NCI-H2171 treated with DMSO at 0.1 percent for 48 hours (cell line): ENCODE data around the gene ASCC3.
A peak's percentile ranks its signal among the peaks of the same experiment; 100 is the strongest.
"Not testable (repeated sequence)": the region's sequence is repeated elsewhere in the genome, so short reads cannot be mapped to it uniquely, and the experiment has no call there.

Experiments
- DNase-seq: peaks from one replicate; lab custom pipeline; 2025; lab: John Stamatoyannopoulos, UW

The ASCC3 gene

GRCh38 chr6:100803264-100804045 lies 77.7 kb downstream of the ASCC3 start:
- no peak for DNase-seq

- no peak for DNase-seq
Measured at GRCh38 chr6:100801036-100801435, 80.1 kb downstream of the ASCC3 start.

GRCh38 chr6:100796049-100796823 lies 84.9 kb downstream of the ASCC3 start:
- no peak for DNase-seq

DNA sequence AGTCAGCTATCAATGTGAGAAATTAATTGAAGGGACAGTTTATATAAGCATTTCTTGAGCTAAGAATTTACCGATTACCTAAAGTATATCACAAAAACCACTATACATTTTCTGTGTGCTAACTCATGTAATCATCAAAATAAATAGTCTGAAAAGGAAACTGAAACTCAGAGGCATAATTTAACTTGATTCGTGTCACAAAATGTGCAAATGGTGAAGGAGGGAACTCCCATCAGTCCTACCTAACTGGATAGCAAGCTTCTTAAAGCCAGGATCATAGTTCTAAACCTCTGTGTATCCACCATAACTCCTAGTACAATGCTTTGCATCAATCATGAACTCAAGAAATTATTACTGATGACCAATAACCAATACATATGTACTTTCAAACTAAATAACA lies 91.0 kb downstream of the ASCC3 start:
- DNase-seq = no peak

GRCh38 chr6:100785982-100786381 lies 95.1 kb downstream of the ASCC3 start:
- DNase-seq = no peak

DNA sequence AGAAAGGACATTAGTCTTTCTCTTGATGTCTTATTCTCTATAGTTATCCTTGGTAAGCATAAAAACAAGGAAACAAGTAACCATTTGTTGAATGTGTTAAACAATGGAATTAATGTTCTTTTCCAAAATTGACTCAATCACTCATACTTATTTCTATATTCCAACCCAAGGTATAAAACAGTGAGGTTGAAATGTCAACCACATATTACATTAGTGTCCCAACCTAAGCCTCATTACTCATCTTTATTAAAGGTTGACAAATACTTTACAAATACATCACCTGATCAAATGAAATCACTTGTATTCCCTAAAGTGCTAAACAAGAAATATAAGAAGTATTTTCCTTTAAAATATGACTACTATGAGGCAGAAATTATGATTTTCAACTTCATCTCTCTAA lies 100.5 kb downstream of the ASCC3 start:
- DNase-seq = no peak

- peak; percentile 20 for DNase-seq
Measured at GRCh38 chr6:100775667-100776066, 105.5 kb downstream of the ASCC3 start.

GRCh38 chr6:100774681-100775080 lies 106.4 kb downstream of the ASCC3 start:
- no peak for DNase-seq

- no peak for DNase-seq
Measured at GRCh38 chr6:100768816-100769351, 112.2 kb downstream of the ASCC3 start.

GRCh38 chr6:100763617-100764241 lies 117.4 kb downstream of the ASCC3 start:
- DNase-seq = no peak

DNA sequence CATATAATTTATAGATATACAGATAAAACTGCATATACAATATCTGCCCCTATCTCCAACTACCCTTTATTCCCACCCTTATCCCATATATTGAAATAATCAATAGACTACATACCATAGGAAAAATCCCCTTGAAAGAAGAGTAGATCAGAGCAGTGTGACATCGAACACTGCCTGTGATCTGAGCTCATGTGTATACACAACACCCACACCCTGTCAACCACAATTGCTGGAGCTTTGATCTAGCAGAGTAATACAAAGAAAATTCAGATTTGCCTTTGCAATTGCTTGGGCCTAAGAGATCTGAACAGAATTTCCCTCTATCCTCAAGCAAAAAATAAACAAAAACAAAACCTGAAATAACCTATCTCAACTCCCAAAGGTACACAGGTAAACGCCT lies 119.3 kb downstream of the ASCC3 start:
- no peak for DNase-seq

- DNase-seq = not testable (repeated sequence)
Measured at GRCh38 chr6:100758386-100758785, 122.7 kb downstream of the ASCC3 start.

- no peak for DNase-seq
Measured at GRCh38 chr6:100753421-100753820, 127.7 kb downstream of the ASCC3 start.

DNA sequence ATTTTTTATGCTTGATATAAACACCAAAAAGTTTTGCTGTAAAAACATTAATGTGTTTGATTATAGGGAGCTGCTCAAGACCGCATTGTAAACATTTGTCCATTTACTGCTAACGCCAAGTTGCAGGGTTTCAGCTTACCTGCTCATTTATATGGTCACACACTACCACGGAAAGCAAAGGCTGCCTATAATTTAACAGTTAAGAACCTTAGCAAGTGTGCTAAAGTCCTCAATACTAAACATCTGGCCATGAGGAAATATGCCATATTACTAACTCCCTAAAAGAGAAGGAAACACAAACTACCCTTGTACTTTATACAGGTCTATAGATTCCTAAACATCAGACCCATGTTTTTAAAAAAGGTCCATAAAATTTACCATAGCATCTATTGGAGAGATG lies 129.5 kb downstream of the ASCC3 start:
- DNase-seq = no peak

DNA sequence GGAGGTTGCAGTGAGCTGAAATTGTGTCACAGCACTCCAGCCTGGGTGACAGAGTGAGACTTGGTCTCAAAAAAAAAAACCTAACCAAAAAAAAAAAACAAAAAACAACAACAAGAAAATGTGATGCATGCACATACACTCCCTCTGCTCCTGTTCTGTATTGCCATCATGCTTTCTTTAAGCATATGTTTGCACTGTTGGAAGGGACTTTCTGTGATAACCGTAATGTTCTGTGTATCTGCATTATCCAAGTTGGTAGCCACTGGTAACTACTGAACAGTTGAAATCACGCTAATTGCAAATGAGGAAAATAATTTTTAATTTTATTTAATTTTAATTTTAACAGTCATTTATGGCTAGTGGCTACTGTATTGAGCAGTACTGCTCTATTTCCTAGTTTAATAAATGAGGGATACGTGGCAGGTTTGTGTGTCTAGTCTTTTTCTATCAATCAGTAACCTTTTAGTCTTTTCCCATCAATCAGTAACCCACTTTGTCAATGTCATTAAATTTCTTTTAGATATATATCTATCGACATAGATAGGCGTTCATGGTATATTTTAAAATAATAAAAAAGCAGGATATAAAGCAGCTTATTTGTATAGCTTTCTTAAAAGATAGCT lies 135.6 kb downstream of the ASCC3 start:
- DNase-seq = no peak

GRCh38 chr6:100740439-100740838 lies 140.7 kb downstream of the ASCC3 start:
- no peak for DNase-seq

- DNase-seq = not testable (repeated sequence)
Measured at GRCh38 chr6:100737720-100738119, 143.4 kb downstream of the ASCC3 start.

- no peak for DNase-seq
Measured at GRCh38 chr6:100731411-100731810, 149.7 kb downstream of the ASCC3 start.

DNA sequence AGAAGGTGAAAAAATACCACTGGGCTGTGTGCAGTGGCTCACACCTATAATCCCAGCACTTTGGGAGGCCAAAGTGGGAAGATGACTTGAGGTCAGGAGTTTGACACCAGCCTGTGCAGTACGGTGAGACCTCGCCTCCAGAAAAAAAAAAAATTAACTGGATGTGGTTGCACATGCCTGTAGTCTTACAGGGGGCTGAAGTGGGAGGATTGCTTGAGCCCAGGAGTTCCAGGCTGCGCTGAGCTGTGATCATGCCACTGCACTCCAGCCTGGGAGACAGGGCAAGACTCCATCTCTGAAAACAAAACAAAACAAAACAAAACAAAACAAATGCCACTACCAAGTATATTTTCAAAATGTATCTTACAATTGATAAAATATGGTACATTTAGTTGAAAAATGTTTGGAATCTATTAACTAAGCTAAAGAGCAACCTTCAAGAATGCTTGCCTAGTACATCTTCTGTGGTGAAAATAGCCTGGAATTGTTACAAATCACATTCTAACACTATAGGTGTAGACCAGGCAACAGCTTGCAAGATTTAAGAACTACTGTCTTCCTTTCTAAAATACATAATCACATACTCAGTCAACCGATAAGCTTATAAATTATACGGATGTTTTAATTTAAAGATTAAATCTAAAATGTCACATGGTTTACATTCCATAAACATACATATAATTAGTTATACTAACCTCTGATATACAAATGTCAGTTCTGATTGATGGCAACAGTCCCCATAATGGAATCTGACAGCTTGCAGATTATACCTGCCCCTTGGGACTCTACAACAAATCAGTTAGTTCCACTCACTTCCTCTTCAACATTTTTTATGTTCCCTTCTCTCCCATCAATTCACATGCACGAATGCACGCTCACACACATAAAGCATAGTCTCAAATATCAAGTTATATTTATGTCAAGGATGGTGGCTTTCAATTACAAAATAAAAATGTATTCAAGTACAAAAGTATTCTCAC lies 150.8 kb downstream of the ASCC3 start:
- DNase-seq = peak; percentile 88

DNA sequence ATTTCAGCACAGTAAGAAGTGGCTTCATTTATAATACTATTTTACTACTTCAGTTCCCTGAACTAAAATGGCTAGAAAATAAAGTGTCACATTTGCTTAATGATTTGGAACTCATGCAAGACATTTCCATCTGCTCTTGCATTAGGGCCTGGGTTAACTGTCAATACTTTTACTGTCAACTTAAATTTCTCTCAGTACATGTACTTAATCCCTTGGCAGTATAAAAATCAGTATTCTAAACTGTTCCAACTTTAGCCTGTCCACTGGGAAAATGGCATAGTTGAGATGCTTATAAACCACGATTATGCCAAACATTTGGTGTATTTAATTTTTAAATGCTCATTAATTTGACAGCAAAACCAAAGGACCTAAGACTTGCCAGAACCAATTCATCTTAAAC lies 154.5 kb downstream of the ASCC3 start:
- peak; percentile 35 for DNase-seq

- DNase-seq = no peak
Measured at GRCh38 chr6:100724696-100725095, 156.4 kb downstream of the ASCC3 start.
